NCI-H2107 treated with DMSO at 0.1 percent for 48 hours (cell line): Measurements from ENCODE around the gene SERPINI1.
"Not testable (repeated sequence)": the region's sequence is repeated elsewhere in the genome, so short reads cannot be mapped to it uniquely, and the experiment has no call there.

ENCODE experiments used
- DNase-seq: peaks from one replicate; lab custom pipeline; 2025; ENCODE audit not compliant: unreplicated experiment; lab: John Stamatoyannopoulos, UW

SERPINI1 gene

GRCh38 chr3:167785790-167786189, 50.3 kb downstream of the SERPINI1 start:
- DNase-seq: no peak

- no peak for DNase-seq
Observed at GRCh38 chr3:167787440-167787839, 51.9 kb downstream of the SERPINI1 start.

- DNase-seq: no peak
Observed at GRCh38 chr3:167798443-167798842, 62.9 kb downstream of the SERPINI1 start.

- no peak for DNase-seq
Observed at GRCh38 chr3:167808910-167809309, 73.4 kb downstream of the SERPINI1 start.

- no peak for DNase-seq
Observed at GRCh38 chr3:167810236-167810635, 74.7 kb downstream of the SERPINI1 start.

GRCh38 chr3:167811031-167811430, 75.5 kb downstream of the SERPINI1 start:
- DNase-seq: no peak

GRCh38 chr3:167813169-167814123, 77.9 kb downstream of the SERPINI1 start:
- no peak for DNase-seq

- no peak for DNase-seq
Observed at GRCh38 chr3:167814441-167814951, 79.0 kb downstream of the SERPINI1 start.

- DNase-seq: no peak
Observed at GRCh38 chr3:167816953-167817352, 81.4 kb downstream of the SERPINI1 start.

- no peak for DNase-seq
Observed at GRCh38 chr3:167820102-167820865, 84.8 kb downstream of the SERPINI1 start.

GRCh38 chr3:167821248-167821805, 85.8 kb downstream of the SERPINI1 start:
- DNase-seq: no peak

- DNase-seq: no peak
Observed at GRCh38 chr3:167823738-167824137, 88.2 kb downstream of the SERPINI1 start.

- not testable (repeated sequence) for DNase-seq
Observed at GRCh38 chr3:167827588-167827987, 92.1 kb downstream of the SERPINI1 start.

- no peak for DNase-seq
Observed at GRCh38 chr3:167829071-167829470, 93.5 kb downstream of the SERPINI1 start.

- no peak for DNase-seq
Observed at GRCh38 chr3:167830007-167830406, 94.5 kb downstream of the SERPINI1 start.

GRCh38 chr3:167835359-167835758, 99.8 kb downstream of the SERPINI1 start:
- no peak for DNase-seq

GRCh38 chr3:167835953-167836352, 100.4 kb downstream of the SERPINI1 start:
- DNase-seq: no peak

GRCh38 chr3:167837466-167837865, 101.9 kb downstream of the SERPINI1 start:
- no peak for DNase-seq

GRCh38 chr3:167839460-167840134, 104.1 kb downstream of the SERPINI1 start:
- no peak for DNase-seq

- DNase-seq: no peak
Observed at GRCh38 chr3:167840247-167840646, 104.7 kb downstream of the SERPINI1 start.

GRCh38 chr3:167843481-167843880, 108.0 kb downstream of the SERPINI1 start:
- no peak for DNase-seq
